HG03097 (cell line): ENCODE data around the gene C19orf12.
A peak's percentile ranks its signal among the peaks of the same experiment; 100 is the strongest.

ENCODE experiments used
- ATAC-seq: cut with Tn5 transposase; IDR thresholded peaks from one replicate; pipeline ENCODE4 v1.9.1; 2021; ENCODE audit not compliant: unreplicated experiment, low FRiP score

C19orf12 gene

DNA sequence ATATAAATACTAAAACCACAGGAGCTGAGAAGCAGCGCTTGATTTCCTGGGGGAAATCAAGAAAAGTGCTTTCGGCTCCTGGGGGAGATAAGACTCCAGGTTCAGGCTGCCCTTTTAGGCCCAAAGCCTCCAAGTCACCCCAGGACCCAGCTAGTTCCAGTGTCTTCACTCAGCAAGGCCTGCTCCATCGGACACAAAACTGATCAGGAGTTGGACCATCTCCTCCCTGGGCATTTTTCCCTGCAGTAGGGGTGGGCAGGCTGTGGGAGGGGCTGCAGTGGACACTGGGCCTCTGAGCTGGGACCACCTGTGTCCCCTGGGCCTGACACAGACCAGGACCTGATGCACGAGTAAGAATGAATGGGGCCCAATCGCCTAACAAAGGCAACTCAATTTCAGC is 15.2 kb downstream of the C19orf12 start:
- no peak for ATAC-seq

DNA sequence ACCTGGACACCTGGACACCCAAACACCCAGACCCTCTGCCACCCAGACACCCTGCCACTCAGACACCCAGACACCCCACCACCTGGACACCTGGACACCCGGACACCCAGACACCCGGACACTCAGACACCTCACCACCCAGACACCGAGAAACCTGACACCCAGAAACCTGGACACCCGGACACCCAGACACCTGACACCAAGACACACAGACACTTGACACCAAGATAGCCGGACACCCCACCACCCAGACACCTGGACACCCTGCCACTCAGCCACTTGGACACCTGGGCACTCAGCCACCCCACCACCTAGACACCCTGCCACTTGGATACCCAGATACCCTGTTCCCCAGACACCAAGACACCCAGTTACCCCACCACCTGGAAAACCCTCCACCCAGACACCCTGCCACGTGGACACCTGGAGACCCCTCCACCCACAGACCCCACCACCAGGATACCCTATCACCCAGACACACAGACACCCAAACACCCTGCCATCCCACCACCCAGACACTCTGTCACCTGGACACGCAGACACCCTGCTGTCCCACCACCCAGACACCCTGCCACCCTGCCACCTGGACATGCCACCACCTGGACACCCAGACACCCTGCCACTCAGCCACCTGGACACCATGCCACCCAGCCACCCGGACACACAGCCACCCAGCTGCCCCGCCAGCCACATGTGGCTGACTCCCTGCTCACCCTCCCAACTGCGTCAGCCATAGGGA is 17.4 kb downstream of the C19orf12 start:
- no peak for ATAC-seq

DNA sequence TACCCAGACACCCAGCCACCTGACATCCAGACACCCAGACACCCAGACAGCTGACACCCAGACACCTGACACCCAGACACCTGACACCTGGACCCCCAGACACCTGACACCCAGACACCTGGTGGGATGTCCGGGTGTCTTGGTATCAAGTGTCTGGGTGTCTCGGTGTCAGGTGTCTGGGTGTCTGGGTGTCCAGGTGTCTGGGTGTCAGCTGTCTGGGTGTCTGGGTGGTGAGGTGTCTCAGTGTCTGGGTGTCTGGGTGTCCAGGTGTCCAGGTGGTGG is 18.6 kb downstream of the C19orf12 start:
- ATAC-seq = no peak

DNA sequence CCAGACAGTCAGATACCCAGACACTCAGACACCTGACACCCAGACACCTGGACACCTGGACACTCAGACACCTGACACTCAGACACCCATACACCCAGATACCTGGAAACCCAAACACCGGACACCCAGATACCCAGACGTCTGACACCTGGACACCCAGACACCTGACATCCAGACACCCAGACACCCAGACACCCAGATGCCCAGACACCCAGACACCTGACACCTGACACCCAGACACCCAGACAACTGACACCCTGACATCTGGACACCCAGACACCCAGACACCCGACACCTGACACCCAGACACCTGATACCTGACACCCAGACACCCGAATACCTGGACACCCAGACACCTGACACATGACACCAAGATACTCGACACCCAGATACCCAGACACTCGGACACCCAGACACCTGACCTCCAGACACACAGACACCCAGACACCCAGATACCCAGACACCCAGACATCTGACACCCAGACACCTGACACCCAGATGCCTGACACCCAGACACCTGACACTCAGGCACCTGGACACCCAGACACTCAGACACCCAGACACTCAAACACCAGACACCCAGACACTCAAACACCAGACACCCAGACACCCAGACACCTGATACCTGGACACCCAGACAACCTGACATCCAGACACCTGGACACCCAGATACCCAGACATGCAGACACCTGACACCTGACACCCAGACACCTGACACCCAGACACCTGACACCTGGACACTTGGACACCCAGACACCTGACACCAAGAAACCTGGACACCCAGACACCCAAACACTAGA is 19.1 kb downstream of the C19orf12 start:
- ATAC-seq = no peak

DNA sequence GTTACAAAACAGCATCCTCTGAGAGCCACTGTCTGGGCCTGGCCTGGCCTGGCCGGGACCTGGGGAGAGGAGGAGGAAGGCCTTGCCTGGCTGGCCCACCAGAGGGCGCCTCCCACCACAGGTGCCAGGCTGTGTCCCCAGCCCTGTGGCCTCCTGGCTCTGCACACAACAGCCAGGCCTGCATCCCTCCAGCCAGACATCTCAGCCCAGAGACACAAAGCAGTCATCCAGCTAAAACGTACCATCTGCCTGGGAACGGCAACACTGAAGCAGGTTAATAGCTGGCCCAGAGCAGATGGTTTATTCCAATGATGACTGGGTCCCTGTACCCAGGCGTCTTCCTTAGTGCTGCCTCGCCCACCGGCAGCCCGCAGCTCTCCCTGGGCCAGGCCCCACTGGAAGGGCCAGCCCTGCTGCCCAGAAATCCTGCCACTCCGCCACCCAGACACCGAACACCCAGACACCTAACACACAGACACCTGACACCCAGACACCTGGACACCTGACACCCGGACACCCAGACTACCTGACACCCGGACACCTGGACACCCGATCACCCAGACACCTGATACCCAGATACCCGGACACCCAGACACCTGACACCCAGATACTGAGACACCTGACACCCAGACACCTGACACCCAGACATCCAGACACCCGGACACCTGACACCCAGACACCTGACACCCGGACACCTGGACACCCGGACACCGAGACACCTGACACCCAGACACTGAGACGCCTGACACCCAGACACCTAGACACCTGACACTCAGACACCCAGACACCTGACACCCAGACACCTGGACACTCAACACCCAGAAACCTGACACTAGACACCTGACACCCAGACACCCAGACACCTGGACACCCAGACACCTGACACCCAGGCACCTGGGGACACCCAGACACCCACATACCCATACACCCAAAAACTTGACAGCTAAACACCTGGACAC is 20.1 kb downstream of the C19orf12 start:
- ATAC-seq = peak; percentile 76

DNA sequence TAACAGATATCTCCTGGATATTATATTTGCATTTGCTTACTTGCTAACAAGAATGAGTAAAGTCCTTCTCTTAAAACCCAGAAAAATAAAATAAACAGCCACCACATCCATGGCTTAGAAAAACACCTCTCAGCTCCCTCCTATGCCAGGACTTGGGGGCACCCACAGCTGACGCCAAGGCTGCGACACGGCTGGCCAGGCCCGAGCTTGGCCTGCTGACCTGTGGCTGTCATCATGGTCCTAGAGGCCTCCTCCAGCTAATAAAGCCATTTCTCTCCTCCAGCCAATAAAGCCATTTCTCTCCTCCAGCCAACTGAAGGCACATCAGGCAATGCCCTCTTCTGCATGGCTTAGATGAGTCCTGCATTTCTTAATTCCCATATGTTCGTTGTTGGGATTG is 20.9 kb downstream of the C19orf12 start:
- ATAC-seq = no peak

DNA sequence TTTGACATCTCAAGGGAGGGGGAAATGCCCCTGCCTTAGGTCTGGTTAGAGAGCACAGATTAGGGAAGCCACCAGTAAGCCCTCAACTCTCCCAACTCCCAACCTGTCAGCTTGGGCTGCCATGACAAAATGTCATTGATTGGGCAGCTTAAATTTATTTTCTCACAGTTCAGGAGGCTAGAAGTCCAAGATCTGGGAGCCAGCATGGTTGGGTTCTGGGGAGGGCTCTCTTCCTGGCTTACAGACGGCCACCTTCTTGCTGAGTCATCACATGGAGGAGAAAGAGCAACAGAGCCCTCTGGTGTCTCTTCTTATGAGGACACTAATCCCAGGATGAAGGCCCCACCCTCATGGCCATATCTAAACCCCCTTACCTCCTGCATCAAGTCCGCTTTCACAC is 24.2 kb downstream of the C19orf12 start:
- no peak for ATAC-seq

DNA sequence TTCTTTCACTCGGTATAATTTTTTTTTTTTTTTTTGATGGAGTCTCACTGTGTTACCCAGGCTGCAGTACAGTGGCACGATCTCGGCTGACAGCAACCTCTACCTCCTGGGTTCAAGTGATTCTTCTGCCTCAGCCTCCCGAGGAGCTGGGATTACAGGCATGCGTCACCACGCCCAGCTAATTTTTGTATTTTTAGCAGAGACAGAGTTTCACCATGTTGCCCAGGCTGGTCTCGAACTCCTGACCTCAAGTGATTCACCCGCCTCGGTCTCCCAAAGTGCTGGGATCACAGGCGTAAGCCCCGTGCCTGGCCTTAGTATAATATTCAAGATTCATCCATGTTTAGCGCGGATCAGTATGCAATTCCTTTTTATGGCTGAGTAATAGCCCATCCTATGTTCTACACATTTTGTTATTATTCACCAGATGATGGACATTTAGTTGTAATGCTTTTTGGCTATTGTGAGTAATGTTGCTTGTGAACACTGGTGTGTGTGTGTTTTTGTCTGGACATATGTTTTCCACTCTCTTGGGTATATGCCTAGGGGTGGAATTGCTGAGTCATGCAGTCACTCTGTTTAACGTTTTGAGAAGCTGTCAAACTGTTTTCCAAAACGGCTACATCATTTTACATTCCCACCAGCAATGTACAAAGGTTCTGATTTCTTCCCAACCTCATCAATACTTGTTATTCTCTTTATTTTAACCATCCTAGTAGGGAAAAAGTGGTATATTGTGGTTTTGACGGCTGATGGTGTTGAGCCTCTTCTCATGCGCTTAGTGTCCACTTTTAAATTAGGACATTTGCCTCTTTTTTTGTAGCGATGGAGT is 26.9 kb downstream of the C19orf12 start:
- no peak for ATAC-seq

DNA sequence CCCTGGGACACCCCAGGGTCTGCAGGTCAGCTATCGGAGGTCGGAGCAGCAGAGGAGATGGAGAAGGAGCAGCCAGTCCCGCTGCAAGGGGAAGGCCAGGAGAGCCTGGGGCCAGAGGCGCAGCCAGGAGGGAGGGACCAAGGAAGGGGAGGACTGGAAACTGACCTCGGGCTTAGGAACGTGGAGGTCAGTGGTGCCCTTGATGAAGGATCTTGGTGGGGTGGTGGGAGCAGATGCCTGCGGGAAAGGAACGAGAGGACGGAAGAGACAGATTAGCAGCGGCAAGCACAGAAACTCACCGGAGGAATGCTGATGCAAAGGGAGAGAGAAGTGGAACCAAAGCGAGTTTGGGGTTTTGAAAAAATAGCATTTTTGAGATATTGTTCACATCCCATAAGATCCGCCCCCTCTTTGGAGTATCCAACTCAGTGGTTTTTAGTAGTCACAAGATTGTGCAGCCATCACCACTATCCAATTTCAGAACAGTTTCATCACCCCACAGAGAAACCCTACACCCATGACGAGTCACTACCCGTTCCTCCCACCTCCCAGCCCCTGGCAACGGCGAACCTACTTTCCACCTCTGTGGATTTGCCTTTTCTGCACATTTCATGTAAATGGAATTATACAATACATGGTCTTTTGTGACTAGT is 27.7 kb downstream of the C19orf12 start:
- ATAC-seq = no peak

DNA sequence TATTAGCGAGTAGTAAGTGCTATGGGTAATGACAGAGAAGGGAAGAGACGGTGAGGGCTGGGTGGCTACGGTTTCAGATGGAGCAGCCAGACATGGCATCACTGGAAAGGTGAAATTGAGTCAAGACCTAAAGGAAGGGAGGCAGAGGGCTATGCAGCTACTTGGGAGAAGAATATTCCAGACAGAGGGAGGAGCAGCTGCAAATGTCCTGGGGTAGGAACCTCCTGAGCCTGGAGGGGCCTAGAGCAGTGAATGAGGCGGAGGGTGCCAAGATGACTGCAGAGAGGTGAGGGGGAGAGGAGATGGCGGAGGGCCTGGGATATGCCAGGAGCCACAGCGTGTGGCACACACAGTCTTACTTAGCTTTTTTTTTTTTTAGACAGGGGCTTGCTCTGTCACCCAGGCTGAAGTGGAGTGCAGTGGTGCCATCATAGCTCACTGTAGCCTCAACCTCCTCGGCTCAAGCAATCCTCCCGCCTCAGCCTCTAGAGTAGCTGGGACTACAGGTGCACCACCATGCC is 28.7 kb downstream of the C19orf12 start:
- ATAC-seq = no peak

DNA sequence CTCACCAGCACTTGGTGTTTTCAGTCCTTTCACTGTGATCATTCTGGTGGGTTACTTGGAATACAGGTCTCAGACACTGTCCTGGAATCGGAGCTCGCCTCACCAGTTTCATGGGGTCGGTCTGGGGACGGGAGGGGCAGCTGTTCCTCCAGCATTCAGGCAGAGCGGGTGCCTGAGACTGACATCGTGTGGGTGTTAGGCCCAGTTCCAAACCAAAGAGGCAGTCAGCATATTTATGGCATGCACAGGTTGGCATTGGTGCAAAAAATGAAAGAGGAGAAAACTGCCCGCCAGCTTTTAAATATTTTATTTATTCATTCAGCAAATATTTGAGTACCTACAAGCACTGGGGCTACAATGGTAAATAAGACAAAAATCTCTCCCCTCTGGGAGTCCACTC is 29.7 kb downstream of the C19orf12 start:
- ATAC-seq = no peak

DNA sequence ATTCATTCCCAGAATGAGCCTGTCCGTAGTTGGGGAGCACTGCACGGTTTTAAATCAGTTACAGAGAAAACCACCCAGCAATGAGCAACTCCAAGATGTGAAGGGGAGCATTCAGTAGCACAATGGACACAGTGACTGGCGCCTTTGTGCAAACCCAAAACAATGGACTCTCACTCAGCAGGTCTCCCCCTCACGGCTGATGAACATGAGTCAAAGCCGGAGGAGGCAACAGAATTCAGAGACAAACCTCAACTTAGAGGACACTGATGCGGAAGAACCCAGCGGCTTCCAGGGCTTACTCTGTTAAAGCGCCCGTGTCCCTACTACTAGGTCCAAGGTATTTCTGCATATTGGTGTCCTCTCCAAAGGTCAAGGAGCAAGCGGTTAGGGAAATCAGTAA is 32.1 kb downstream of the C19orf12 start:
- ATAC-seq = no peak

DNA sequence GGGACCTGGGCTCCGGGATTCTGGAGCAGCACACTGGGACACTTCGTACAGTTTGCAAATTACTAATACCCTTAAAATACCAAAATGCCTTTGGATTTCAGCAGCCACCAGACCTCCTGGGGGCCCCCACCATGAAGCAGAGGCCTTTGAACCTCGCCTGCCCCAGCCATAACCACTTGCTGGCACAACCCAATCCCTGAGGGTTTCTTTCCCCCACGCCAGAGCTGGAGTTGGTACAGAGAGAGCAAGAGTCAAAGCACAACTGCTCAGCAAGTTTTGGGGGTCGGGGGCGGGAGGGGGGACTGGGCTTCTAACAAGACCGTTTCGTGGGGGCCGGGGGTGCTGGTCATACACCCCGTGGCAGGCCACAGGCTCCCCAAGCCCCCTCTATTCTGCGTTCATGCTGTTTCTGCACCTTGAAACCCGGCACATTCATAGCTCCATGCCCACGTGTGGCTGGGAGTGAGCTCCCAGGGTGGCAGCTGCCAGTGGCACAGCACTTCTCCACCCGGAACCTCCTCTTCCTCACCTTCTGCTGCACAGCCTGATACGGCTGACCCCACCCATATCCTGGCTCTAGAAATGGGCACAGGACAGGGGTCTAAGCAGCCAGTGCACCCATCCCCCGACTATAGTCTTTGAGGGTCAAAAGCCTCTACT is 32.7 kb downstream of the C19orf12 start:
- no peak for ATAC-seq

DNA sequence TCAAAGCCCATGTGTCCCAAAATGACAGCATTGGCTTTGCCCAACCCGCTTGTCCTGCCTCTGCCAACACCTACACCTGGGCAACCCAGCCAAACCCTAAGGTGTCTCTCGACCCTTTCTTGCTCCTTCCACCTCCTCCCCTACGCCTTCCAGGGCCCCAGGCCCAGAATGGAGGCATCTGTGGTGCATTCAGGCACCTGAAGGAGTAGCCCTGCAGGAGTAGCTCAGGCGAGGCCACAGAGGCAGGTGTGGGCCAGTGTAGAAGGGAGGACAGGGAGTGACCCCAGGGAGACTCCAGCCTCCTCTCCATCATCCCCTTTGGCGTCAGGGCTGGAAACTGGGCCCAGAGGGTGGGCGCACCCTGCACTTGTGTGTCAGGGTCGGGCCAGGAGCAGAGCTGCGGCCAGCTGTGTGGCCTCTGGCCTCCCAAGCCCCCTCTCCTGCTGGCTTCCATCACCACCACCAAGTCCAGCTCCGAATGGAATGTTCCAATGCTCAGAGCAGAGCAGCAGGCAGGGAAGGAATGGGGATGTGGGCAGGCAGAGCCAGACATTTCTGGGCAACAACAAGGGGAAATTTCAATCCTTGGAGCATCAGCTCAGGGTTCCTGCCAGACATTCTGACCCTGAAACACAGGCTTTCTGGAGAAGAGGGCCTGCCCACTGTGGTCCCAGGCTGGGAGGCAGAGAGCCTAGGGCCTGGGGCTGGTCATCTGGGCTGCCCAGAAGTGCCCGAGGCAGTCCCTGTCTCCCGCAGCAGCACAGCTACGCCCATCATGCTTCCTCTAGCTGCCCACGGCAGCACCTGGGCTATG is 33.4 kb downstream of the C19orf12 start:
- no peak for ATAC-seq

DNA sequence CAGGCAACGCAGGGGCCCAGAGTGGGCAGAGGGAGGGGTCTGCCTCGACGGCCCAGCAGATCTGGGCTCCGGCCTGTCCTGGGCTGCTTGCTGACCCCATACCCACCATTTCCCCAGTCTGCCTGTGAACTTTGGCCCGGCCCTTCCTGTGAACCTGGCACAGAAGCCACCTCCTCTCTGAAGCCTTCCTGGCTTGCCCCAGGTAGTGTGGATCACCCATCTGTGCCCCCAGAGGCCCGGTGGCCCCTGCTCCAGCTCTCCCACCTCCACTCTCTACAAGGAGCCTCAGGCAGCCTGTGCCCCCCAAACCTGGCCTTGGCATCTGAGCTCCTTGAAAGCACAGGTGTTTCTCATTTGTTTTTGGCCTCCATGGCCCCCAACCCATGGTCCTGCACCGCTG is 34.1 kb downstream of the C19orf12 start:
- ATAC-seq = no peak

DNA sequence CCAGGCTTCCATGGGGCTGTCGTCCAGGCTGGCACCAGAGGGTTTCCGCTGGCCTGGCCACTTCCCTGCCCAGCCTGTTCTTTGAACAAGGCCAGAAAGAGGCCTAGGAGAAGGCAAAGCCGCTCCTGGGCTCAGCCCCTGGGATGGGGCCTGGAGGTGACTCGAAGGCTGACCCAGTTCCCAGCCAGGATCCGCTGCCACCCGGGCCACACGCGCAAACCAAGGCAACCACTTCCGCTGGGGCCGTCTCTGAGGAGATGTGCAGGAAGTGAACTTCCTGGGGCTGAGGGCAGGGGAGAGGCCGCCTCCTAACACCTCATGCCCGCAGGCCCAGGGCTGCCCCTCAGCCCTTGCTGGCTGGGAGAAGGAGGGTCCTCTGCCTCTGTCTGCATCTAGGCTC is 34.6 kb downstream of the C19orf12 start:
- ATAC-seq = peak; percentile 63

DNA sequence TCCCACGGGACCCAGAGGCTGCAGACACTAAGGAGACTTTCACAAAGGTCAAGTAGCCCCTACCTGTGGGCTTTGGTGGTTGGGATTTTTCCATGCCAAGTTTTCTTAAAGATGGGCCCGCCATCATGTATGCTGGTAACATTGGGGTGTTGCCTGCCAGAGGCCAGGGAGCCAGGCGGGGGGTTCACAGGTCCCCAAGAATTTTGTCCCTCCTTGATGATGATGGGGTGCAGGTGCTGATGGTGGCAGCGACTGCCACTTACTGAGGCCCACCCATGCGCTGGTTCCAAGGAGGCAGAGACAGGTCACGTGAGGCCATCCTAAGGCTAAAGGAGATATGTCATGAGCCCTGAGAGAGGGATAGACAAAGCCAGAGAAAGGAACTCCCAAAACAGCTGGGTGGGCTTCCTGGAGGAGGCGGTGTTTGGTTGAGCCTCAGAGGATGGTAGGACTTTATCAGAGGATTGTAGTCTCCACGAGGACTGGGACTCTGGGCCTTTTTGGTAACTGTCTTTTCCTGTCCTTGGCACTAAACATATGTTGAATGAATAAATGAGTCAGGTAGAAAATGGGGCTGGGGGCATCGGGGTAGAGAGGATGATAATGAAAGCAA is 35.4 kb downstream of the C19orf12 start:
- no peak for ATAC-seq
